ENCODE measurements around the gene ADAMTS2.

ADAMTS2 gene

GRCh38 chr5:179373101-179373934 is 28.1 kb upstream of the ADAMTS2 start:
- Histone ChIP-seq H2BK5ac (ENCODE audit: low read depth, low read length, poor library complexity) (no peak overlapping the region), H3K36me3 (ENCODE audit: control insufficient read depth in 1 of 2, insufficient read depth in 2 of 2, low read length in 2 of 2) (no peaks in the 10 kb centered on the region), H2AFZ (ENCODE audit: insufficient read depth, low read length, poor library complexity) (no peak overlapping the region), H3K79me1 (ENCODE audit: low read length) (no peaks in the 10 kb centered on the region), H4K91ac (ENCODE audit: low read depth, low read length) (no peak overlapping the region), H3K4ac (ENCODE audit: low read depth, low read length) (no peak overlapping the region), H2AK5ac (ENCODE audit: low read length) (no peak overlapping the region), H3K79me2 (ENCODE audit: control insufficient read depth, insufficient read depth, low read length, poor library complexity) (no peaks in the 10 kb centered on the region), H2BK12ac (ENCODE audit: low read length) (no peak overlapping the region), H4K8ac (ENCODE audit: low read depth, low read length) (no peak overlapping the region), H3K14ac (ENCODE audit: low read length) (no peak overlapping the region), H4K12ac (ENCODE audit: low read depth, low read length) (no peak overlapping the region), H2BK120ac (ENCODE audit: insufficient read depth, low read length, poor library complexity) (no peak overlapping the region), H3K18ac (ENCODE audit: low read length) (no peak overlapping the region), H3K27me3 (ENCODE audit: insufficient read depth, low read length) (no peaks in the 10 kb centered on the region), H3K4me3 (ENCODE audit: low read depth, low read length) (no peak overlapping the region), H3K9me3 (ENCODE audit: insufficient read depth, low read depth, low read length) (peaks cover 4% of the 10 kb centered on the region), H3K4me2 (ENCODE audit: low read length) (no peak overlapping the region), H3K27ac (ENCODE audit: low read depth, low read length) (no peak overlapping the region), H3K4me1 (ENCODE audit: control insufficient read depth in 1 of 2, insufficient read depth in 2 of 2, low read length in 2 of 2) (peaks cover 0 to 4% of the 10 kb centered on the region in 2 experiments), H3K9ac (ENCODE audit: low read length) (no peak overlapping the region), H3K23ac (ENCODE audit: low read length) (no peak overlapping the region)
- DNase-seq, result no peak
- no CpG with 5 or more reads among the region's 26 CpGs for WGBS (ENCODE audit: extremely low coverage, insufficient coverage, insufficient read length)

- no peak overlapping the region for H2BK12ac ChIP-seq (ENCODE audit: low read length)
- no peak overlapping the region for H3K4ac ChIP-seq (ENCODE audit: low read depth, low read length)
- H3K4me2 ChIP-seq (ENCODE audit: low read length), result no peak overlapping the region
- H4K91ac ChIP-seq (ENCODE audit: low read depth, low read length), result no peak overlapping the region
- no peak overlapping the region for H2BK5ac ChIP-seq (ENCODE audit: low read depth, low read length, poor library complexity)
- WGBS (ENCODE audit: extremely low coverage, insufficient coverage, insufficient read length), result no CpG with 5 or more reads among the region's 14 CpGs
- peak overlapping the region; percentile 25 for H3K9ac ChIP-seq (ENCODE audit: low read length)
- H3K36me3 ChIP-seq (ENCODE audit: control insufficient read depth in 1 of 2, insufficient read depth in 2 of 2, low read length in 2 of 2), result no peaks in the 10 kb centered on the region
- no peaks in the 10 kb centered on the region for H3K79me2 ChIP-seq (ENCODE audit: control insufficient read depth, insufficient read depth, low read length, poor library complexity)
- H3K4me3 ChIP-seq (ENCODE audit: low read depth, low read length), result no peak overlapping the region
- no peak for DNase-seq
- peaks cover 4% of the 10 kb centered on the region for H3K9me3 ChIP-seq (ENCODE audit: insufficient read depth, low read depth, low read length)
- no peaks in the 10 kb centered on the region for H3K27me3 ChIP-seq (ENCODE audit: insufficient read depth, low read length)
- H4K12ac ChIP-seq (ENCODE audit: low read depth, low read length), result no peak overlapping the region
- H3K79me1 ChIP-seq (ENCODE audit: low read length), result no peaks in the 10 kb centered on the region
- no peak overlapping the region for H2AK5ac ChIP-seq (ENCODE audit: low read length)
- no peak overlapping the region for H3K23ac ChIP-seq (ENCODE audit: low read length)
- H4K8ac ChIP-seq (ENCODE audit: low read depth, low read length), result no peak overlapping the region
- no peak overlapping the region for H2AFZ ChIP-seq (ENCODE audit: insufficient read depth, low read length, poor library complexity)
- no peak overlapping the region for H3K14ac ChIP-seq (ENCODE audit: low read length)
- no peak overlapping the region for H3K18ac ChIP-seq (ENCODE audit: low read length)
- no peak overlapping the region for H2BK120ac ChIP-seq (ENCODE audit: insufficient read depth, low read length, poor library complexity)
- H3K27ac ChIP-seq (ENCODE audit: low read depth, low read length), result no peak overlapping the region
- H3K4me1 ChIP-seq (ENCODE audit: control insufficient read depth in 1 of 2, insufficient read depth in 2 of 2, low read length in 2 of 2), result no peaks in the 10 kb centered on the region
These were observed 26.7 kb upstream of the ADAMTS2 start for GRCh38 chr5:179371681-179372680.

- H2BK120ac ChIP-seq (ENCODE audit: insufficient read depth, low read length, poor library complexity), result no peak overlapping the region
- no peak overlapping the region for H2BK5ac ChIP-seq (ENCODE audit: low read depth, low read length, poor library complexity)
- H3K79me2 ChIP-seq (ENCODE audit: control insufficient read depth, insufficient read depth, low read length, poor library complexity), result no peaks in the 10 kb centered on the region
- no peaks in the 10 kb centered on the region for H3K4me1 ChIP-seq (ENCODE audit: control insufficient read depth in 1 of 2, insufficient read depth in 2 of 2, low read length in 2 of 2)
- no peaks in the 10 kb centered on the region for H3K79me1 ChIP-seq (ENCODE audit: low read length)
- H3K14ac ChIP-seq (ENCODE audit: low read length), result no peak overlapping the region
- no peak for DNase-seq
- no peak overlapping the region for H3K27ac ChIP-seq (ENCODE audit: low read depth, low read length)
- H3K9ac ChIP-seq (ENCODE audit: low read length), result no peak overlapping the region
- no peak overlapping the region for H3K4ac ChIP-seq (ENCODE audit: low read depth, low read length)
- H3K4me3 ChIP-seq (ENCODE audit: low read depth, low read length), result no peak overlapping the region
- H3K36me3 ChIP-seq (ENCODE audit: control insufficient read depth in 1 of 2, insufficient read depth in 2 of 2, low read length in 2 of 2), result no peaks in the 10 kb centered on the region
- no peak overlapping the region for H4K12ac ChIP-seq (ENCODE audit: low read depth, low read length)
- WGBS (ENCODE audit: extremely low coverage, insufficient coverage, insufficient read length), result no CpG with 5 or more reads among the region's 5 CpGs
- no peak overlapping the region for H3K4me2 ChIP-seq (ENCODE audit: low read length)
- H4K8ac ChIP-seq (ENCODE audit: low read depth, low read length), result no peak overlapping the region
- H3K27me3 ChIP-seq (ENCODE audit: insufficient read depth, low read length), result no peaks in the 10 kb centered on the region
- no peak overlapping the region for H3K23ac ChIP-seq (ENCODE audit: low read length)
- no peak overlapping the region for H4K91ac ChIP-seq (ENCODE audit: low read depth, low read length)
- H2AFZ ChIP-seq (ENCODE audit: insufficient read depth, low read length, poor library complexity), result no peak overlapping the region
- no peak overlapping the region for H2BK12ac ChIP-seq (ENCODE audit: low read length)
- H3K18ac ChIP-seq (ENCODE audit: low read length), result no peak overlapping the region
- H3K9me3 ChIP-seq (ENCODE audit: insufficient read depth, low read depth, low read length), result peaks cover 2% of the 10 kb centered on the region
- H2AK5ac ChIP-seq (ENCODE audit: low read length), result no peak overlapping the region
These were observed 25.9 kb upstream of the ADAMTS2 start for GRCh38 chr5:179371121-179371510.

GRCh38 chr5:179370490-179371120 is 25.3 kb upstream of the ADAMTS2 start:
- H3K79me1 ChIP-seq (ENCODE audit: low read length), result no peaks in the 10 kb centered on the region
- H3K18ac ChIP-seq (ENCODE audit: low read length), result no peak overlapping the region
- no peak overlapping the region for H2BK120ac ChIP-seq (ENCODE audit: insufficient read depth, low read length, poor library complexity)
- peaks cover 2% of the 10 kb centered on the region for H3K9me3 ChIP-seq (ENCODE audit: insufficient read depth, low read depth, low read length)
- H3K27ac ChIP-seq (ENCODE audit: low read depth, low read length), result no peak overlapping the region
- H4K8ac ChIP-seq (ENCODE audit: low read depth, low read length), result no peak overlapping the region
- H2BK5ac ChIP-seq (ENCODE audit: low read depth, low read length, poor library complexity), result no peak overlapping the region
- WGBS (ENCODE audit: extremely low coverage, insufficient coverage, insufficient read length), result no CpG with 5 or more reads among the region's 24 CpGs
- no peak for DNase-seq
- no peaks in the 10 kb centered on the region for H3K27me3 ChIP-seq (ENCODE audit: insufficient read depth, low read length)
- H3K4me2 ChIP-seq (ENCODE audit: low read length), result no peak overlapping the region
- H2BK12ac ChIP-seq (ENCODE audit: low read length), result no peak overlapping the region
- H4K12ac ChIP-seq (ENCODE audit: low read depth, low read length), result no peak overlapping the region
- no peaks in the 10 kb centered on the region for H3K79me2 ChIP-seq (ENCODE audit: control insufficient read depth, insufficient read depth, low read length, poor library complexity)
- H3K4me3 ChIP-seq (ENCODE audit: low read depth, low read length), result no peak overlapping the region
- H4K91ac ChIP-seq (ENCODE audit: low read depth, low read length), result no peak overlapping the region
- H3K9ac ChIP-seq (ENCODE audit: low read length), result no peak overlapping the region
- no peak overlapping the region for H3K23ac ChIP-seq (ENCODE audit: low read length)
- H2AK5ac ChIP-seq (ENCODE audit: low read length), result no peak overlapping the region
- H2AFZ ChIP-seq (ENCODE audit: insufficient read depth, low read length, poor library complexity), result no peak overlapping the region
- no peak overlapping the region for H3K4ac ChIP-seq (ENCODE audit: low read depth, low read length)
- no peaks in the 10 kb centered on the region for H3K4me1 ChIP-seq (ENCODE audit: control insufficient read depth in 1 of 2, insufficient read depth in 2 of 2, low read length in 2 of 2)
- no peaks in the 10 kb centered on the region for H3K36me3 ChIP-seq (ENCODE audit: control insufficient read depth in 1 of 2, insufficient read depth in 2 of 2, low read length in 2 of 2)
- no peak overlapping the region for H3K14ac ChIP-seq (ENCODE audit: low read length)
